PFSK-1 (cell line): ENCODE results near the gene RHOH.

ENCODE experiments used
- FOXP2 ChIP-seq: optimal IDR thresholded peaks from 2 replicates; pipeline ENCODE3; 2011; ENCODE audit warnings: borderline replicate concordance, control low read depth, inconsistent platforms; ENCODE audit not compliant: insufficient read depth; ENCODE audit errors: extremely low read length, extremely low read depth
- POLR2AphosphoS5 ChIP-seq: IDR thresholded peaks from 2 replicates; pipeline ENCODE4 v1.6.1; 2012; ENCODE audit warnings: low read depth, mild to moderate bottlenecking, control low read depth, low read length, moderate library complexity
- REST ChIP-seq, 2 experiments: IDR thresholded peaks; 2 replicates each; pipeline versions ENCODE4 v1.6.1 to v1.8.0; 2011 to 2012; ENCODE audit warnings: low read depth in 2 of 2, low read length in 2 of 2, control low read depth in 1 of 2, inconsistent platforms in 1 of 2, mild to moderate bottlenecking in 1 of 2, moderate library complexity in 1 of 2; ENCODE audit not compliant: insufficient read depth in 1 of 2
- SIN3A ChIP-seq: IDR thresholded peaks from 2 replicates; pipeline ENCODE4 v1.6.1; 2012; ENCODE audit warnings: mild to moderate bottlenecking, low read length, moderate library complexity, borderline replicate concordance; ENCODE audit not compliant: insufficient read depth
- TAF1 ChIP-seq: IDR thresholded peaks from 2 replicates; pipeline ENCODE4 v1.6.1; 2012; ENCODE audit warnings: low read length, control low read depth, borderline replicate concordance; ENCODE audit not compliant: insufficient read depth

RHOH gene

GRCh38 chr4:40196272-40196671 lies 559 bp upstream of the RHOH start:
- TF ChIP-seq POLR2AphosphoS5 (no peak), TAF1 (no peak), SIN3A (no peak), REST (IDR thresholded peaks at IDR 0.05; ENCODE audit: insufficient read depth in 1 of 2, low read depth in 2 of 2, low read length in 2 of 2) (no peak), FOXP2 (no peak)

- TF ChIP-seq FOXP2, result no peak
- TF ChIP-seq POLR2AphosphoS5, result no peak
- TF ChIP-seq SIN3A, result no peak
- no peak for TF ChIP-seq REST (IDR thresholded peaks at IDR 0.05; ENCODE audit: insufficient read depth in 1 of 2, low read depth in 2 of 2, low read length in 2 of 2)
- TF ChIP-seq TAF1, result no peak
Observed at GRCh38 chr4:40197879-40198689, 1.3 kb downstream of the RHOH start.

GRCh38 chr4:40199179-40199670 lies 2.4 kb downstream of the RHOH start:
- TF ChIP-seq TAF1, result no peak
- TF ChIP-seq FOXP2, result no peak
- no peak for TF ChIP-seq POLR2AphosphoS5
- TF ChIP-seq REST (IDR thresholded peaks at IDR 0.05; ENCODE audit: insufficient read depth in 1 of 2, low read depth in 2 of 2, low read length in 2 of 2), result no peak
- TF ChIP-seq SIN3A, result no peak

- TF ChIP-seq REST (IDR thresholded peaks at IDR 0.05; ENCODE audit: insufficient read depth in 1 of 2, low read depth in 2 of 2, low read length in 2 of 2) (no peak), SIN3A (no peak), FOXP2 (no peak), TAF1 (no peak), POLR2AphosphoS5 (no peak)
Observed at GRCh38 chr4:40199999-40200874, 3.4 kb downstream of the RHOH start.
